Liver (tissue), 9 donors: ENCODE data around the gene SH3D21. TPM values are rescaled to one million over a fixed set of nuclear protein-coding genes. Genes with fewer than 3 reads are reported as not detected.

Source experiments
- DNase-seq: peaks from one replicate; pipeline ENCODE4 v3.0.0-alpha.2; 2017; ENCODE audit warnings: low spot score
- H3K27ac ChIP-seq, 2 donors: one replicate each; pipeline ENCODE4 v1.7.0; 2013; ENCODE audit warnings: inconsistent platforms in 2 of 2, low read length in 2 of 2, control low read depth in 1 of 2, low read depth in 1 of 2, mild to moderate bottlenecking in 1 of 2
- H3K27me3 ChIP-seq, 4 donors: one replicate each; pipeline versions ENCODE4 v1.6.1 to v1.7.0; 2013; ENCODE audit warnings: low read length in 3 of 4, inconsistent platforms in 1 of 4, mild to moderate bottlenecking in 1 of 4, moderate library complexity in 1 of 4; ENCODE audit not compliant: control insufficient read depth in 4 of 4, insufficient read depth in 4 of 4
- H3K36me3 ChIP-seq, 4 donors: one replicate each; pipeline versions ENCODE4 v1.6.1 to v1.7.0; 2013; ENCODE audit warnings: low read length in 3 of 4, mild to moderate bottlenecking in 3 of 4, low read depth in 1 of 4, moderate library complexity in 1 of 4; ENCODE audit not compliant: control insufficient read depth in 4 of 4, insufficient read depth in 3 of 4
- H3K4me1 ChIP-seq, 4 donors: one replicate each; pipeline versions ENCODE4 v1.6.1 to v1.7.0; 2013; ENCODE audit warnings: low read length in 3 of 4, mild to moderate bottlenecking in 3 of 4, moderate library complexity in 1 of 4; ENCODE audit not compliant: control insufficient read depth in 4 of 4, insufficient read depth in 4 of 4
- H3K4me3 ChIP-seq, 3 donors: one replicate each; pipeline versions ENCODE4 v1.6.1 to v1.7.0; 2013; ENCODE audit warnings: low read length in 3 of 3, control low read depth in 1 of 3, low read depth in 1 of 3, mild to moderate bottlenecking in 1 of 3
- H3K9ac ChIP-seq, 2 donors: one replicate each; pipeline ENCODE4 v1.7.0; 2013; ENCODE audit warnings: low read length in 2 of 2, mild to moderate bottlenecking in 2 of 2, moderate library complexity in 2 of 2, control low read depth in 1 of 2, low read depth in 1 of 2
- H3K9me3 ChIP-seq, 4 donors: one replicate each; pipeline versions ENCODE4 v1.6.1 to v1.7.0; 2013; ENCODE audit warnings: low read length in 3 of 4; ENCODE audit not compliant: control insufficient read depth in 4 of 4
- EGR1 ChIP-seq, 2 donors: IDR thresholded peaks; 2 replicates each; pipeline ENCODE4 v1.6.1; 2016 to 2018; ENCODE audit warnings: antibody characterized with exemption in 2 of 2, low read depth in 2 of 2
- FOXA1 ChIP-seq: IDR thresholded peaks from 2 replicates; pipeline ENCODE4 v1.6.1; 2016; ENCODE audit warnings: antibody characterized with exemption
- FOXA2 ChIP-seq: IDR thresholded peaks from 2 replicates; pipeline ENCODE4 v1.6.1; 2016; ENCODE audit warnings: antibody characterized with exemption
- HNF4A ChIP-seq, 2 donors: conservative IDR thresholded peaks; 2 replicates each; pipeline ENCODE4 v1.6.1; 2016; ENCODE audit warnings: antibody characterized with exemption in 2 of 2, mild to moderate bottlenecking in 2 of 2
- HNF4G ChIP-seq: IDR thresholded peaks from 2 replicates; pipeline ENCODE4 v1.6.1; 2016; ENCODE audit warnings: antibody characterized with exemption
- JUND ChIP-seq, 2 donors: IDR thresholded peaks; 2 replicates each; pipeline ENCODE4 v1.6.1; 2016; ENCODE audit warnings: antibody characterized with exemption in 2 of 2
- RAD21 ChIP-seq, 2 donors: IDR thresholded peaks; 2 replicates each; pipeline ENCODE4 v1.6.1; 2016; ENCODE audit warnings: antibody characterized with exemption in 2 of 2, mild to moderate bottlenecking in 2 of 2
- SP1 ChIP-seq: IDR thresholded peaks from 2 replicates; pipeline ENCODE4 v1.6.1; 2018; ENCODE audit warnings: antibody characterized with exemption, mild to moderate bottlenecking
- TAF1 ChIP-seq: conservative IDR thresholded peaks from 2 replicates; pipeline ENCODE4 v1.6.1; 2016; ENCODE audit warnings: antibody characterized with exemption, mild to moderate bottlenecking
- YY1 ChIP-seq: IDR thresholded peaks from 2 replicates; pipeline ENCODE4 v1.6.1; 2016; ENCODE audit warnings: antibody characterized with exemption, mild to moderate bottlenecking
- WGBS: extraction: QIAGEN DNeasy Blood & Tissue Kit; methylation state at CpG from one replicate; pipeline ENCODE4 v1.1.7; 2013; 5-methylcytosine and 5-hydroxymethylcytosine counted together
- polyA plus RNA-seq, 2 donors: library from polyadenylated mRNA; stranded (reverse) in 1 of 2; unstranded in 1 of 2; fragments of 200-250 nt in 1 of 2; fragments of >200 nt in 1 of 2; fragmentation: Nextera tagmentation in 1 of 2; extraction: Ambion mirVana in 1 of 2; gene quantifications; one replicate each; pipeline versions ENCODE4 v1.2.1 to v1.2.3, GENCODE V29; 2013 to 2015
- total RNA-seq, 2 donors: library from RNA; depleted of rRNA; stranded (reverse); fragments of >200 nt; gene quantifications; one replicate each; pipeline ENCODE4 v1.2.3, GENCODE V29; 2014
- TF ChIP-seq, protein P1 (sequence below): IDR thresholded peaks from 2 replicates; pipeline ENCODE4 v1.6.1; 2016; ENCODE audit warnings: antibody characterized with exemption
- TF ChIP-seq, protein P2 (sequence below): IDR thresholded peaks from 2 replicates; pipeline ENCODE4 v1.6.1; 2016; ENCODE audit warnings: antibody characterized with exemption, mild to moderate bottlenecking
- TF ChIP-seq, protein P3 (sequence below): IDR thresholded peaks from 2 replicates; pipeline ENCODE4 v1.6.1; 2016; ENCODE audit warnings: antibody characterized with exemption
- donor health status: healthy.
- donor health status: healthy.
- donor health status: healthy.
- donor health status: healthy.
- donor health status: healthy.

Gene SH3D21
- total and polyA plus RNA-seq, 4 donors: 0.29 to 1.0 (median 0.41) TPM

DNA sequence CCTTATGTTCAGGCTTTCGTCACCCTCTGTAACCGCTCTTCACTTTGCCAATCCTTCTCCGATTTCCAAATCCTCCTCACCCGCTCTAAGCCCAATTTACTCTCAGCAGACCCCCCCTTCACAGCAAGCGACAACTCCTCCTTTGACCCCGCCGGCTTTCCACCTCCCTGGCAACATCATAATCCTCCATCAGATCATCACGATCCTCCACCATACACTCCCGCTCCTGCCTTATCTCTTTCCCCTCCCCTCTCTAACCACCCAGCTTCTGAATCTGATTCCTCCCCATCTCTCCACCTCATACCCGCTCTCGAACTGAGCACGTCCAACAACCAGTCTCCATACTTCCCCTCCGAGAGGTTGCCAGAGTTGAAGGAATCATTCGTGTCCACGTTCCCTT, 24.8 kb downstream of the SH3D21 start:
- H3K9me3 ChIP-seq: no peaks in the 10 kb centered on the region
- no peak overlapping the region for H3K27ac ChIP-seq
- H3K9ac ChIP-seq: no peak overlapping the region
- H3K36me3 ChIP-seq: no peaks in the 10 kb centered on the region
- 93% methylated on average over 15 of the region's 15 CpGs for WGBS
- no peaks in the 10 kb centered on the region for H3K27me3 ChIP-seq
- H3K4me3 ChIP-seq: no peak overlapping the region
- no peak for TF ChIP-seq JUND (IDR thresholded peaks at IDR 0.05)
- TF ChIP-seq, protein P1, sequence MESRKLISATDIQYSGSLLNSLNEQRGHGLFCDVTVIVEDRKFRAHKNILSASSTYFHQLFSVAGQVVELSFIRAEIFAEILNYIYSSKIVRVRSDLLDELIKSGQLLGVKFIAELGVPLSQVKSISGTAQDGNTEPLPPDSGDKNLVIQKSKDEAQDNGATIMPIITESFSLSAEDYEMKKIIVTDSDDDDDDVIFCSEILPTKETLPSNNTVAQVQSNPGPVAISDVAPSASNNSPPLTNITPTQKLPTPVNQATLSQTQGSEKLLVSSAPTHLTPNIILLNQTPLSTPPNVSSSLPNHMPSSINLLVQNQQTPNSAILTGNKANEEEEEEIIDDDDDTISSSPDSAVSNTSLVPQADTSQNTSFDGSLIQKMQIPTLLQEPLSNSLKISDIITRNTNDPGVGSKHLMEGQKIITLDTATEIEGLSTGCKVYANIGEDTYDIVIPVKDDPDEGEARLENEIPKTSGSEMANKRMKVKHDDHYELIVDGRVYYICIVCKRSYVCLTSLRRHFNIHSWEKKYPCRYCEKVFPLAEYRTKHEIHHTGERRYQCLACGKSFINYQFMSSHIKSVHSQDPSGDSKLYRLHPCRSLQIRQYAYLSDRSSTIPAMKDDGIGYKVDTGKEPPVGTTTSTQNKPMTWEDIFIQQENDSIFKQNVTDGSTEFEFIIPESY: no peak
- TF ChIP-seq YY1: no peak
- TF ChIP-seq SP1: no peak
- TF ChIP-seq, protein P2, sequence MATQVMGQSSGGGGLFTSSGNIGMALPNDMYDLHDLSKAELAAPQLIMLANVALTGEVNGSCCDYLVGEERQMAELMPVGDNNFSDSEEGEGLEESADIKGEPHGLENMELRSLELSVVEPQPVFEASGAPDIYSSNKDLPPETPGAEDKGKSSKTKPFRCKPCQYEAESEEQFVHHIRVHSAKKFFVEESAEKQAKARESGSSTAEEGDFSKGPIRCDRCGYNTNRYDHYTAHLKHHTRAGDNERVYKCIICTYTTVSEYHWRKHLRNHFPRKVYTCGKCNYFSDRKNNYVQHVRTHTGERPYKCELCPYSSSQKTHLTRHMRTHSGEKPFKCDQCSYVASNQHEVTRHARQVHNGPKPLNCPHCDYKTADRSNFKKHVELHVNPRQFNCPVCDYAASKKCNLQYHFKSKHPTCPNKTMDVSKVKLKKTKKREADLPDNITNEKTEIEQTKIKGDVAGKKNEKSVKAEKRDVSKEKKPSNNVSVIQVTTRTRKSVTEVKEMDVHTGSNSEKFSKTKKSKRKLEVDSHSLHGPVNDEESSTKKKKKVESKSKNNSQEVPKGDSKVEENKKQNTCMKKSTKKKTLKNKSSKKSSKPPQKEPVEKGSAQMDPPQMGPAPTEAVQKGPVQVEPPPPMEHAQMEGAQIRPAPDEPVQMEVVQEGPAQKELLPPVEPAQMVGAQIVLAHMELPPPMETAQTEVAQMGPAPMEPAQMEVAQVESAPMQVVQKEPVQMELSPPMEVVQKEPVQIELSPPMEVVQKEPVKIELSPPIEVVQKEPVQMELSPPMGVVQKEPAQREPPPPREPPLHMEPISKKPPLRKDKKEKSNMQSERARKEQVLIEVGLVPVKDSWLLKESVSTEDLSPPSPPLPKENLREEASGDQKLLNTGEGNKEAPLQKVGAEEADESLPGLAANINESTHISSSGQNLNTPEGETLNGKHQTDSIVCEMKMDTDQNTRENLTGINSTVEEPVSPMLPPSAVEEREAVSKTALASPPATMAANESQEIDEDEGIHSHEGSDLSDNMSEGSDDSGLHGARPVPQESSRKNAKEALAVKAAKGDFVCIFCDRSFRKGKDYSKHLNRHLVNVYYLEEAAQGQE: no peak
- TF ChIP-seq RAD21 (IDR thresholded peaks at IDR 0.05): no peak
- no peak for TF ChIP-seq HNF4G
- no peak for TF ChIP-seq TAF1
- no peak for DNase-seq
- no peaks in the 10 kb centered on the region for H3K4me1 ChIP-seq

DNA sequence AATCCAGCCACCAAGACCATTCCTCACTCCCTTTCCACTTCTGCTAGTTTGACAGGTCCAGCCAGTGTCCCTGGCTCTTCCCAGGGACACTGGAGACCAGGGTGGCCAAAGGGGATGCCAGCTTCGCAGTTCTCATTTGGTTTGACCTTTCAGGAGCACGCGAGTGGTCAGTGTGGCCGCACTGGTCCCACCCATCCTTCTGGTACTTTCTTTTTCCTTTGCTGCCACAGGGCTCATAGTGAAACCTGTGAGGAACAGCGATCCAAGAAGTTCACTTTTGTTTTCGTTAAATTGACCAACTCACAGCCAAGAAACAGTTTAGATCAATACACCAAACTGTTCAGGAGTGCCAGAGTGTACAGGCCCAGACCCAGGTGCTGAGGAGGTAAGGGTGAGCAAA, 31.7 kb downstream of the SH3D21 start:
- TF ChIP-seq HNF4G (no peak), EGR1 (IDR thresholded peaks at IDR 0.05; ENCODE audit: low read depth in 2 of 2) (no peak), FOXA1 (no peak), SP1 (no peak), JUND (IDR thresholded peaks at IDR 0.05) (no peak), TAF1 (no peak), FOXA2 (no peak), HNF4A (conservative IDR thresholded peaks at IDR 0.05) (no peak)
- TF ChIP-seq, protein P1: no peak
- TF ChIP-seq, protein P3, sequence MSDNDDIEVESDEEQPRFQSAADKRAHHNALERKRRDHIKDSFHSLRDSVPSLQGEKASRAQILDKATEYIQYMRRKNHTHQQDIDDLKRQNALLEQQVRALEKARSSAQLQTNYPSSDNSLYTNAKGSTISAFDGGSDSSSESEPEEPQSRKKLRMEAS: no peak
- peaks cover 0 to 24% (median 5%) of the 10 kb centered on the region in 4 donors for H3K36me3 ChIP-seq
- H3K9ac ChIP-seq: no peak overlapping the region
- WGBS: 66% methylated on average over 6 of the region's 6 CpGs
- H3K27me3 ChIP-seq: no peaks in the 10 kb centered on the region
- no peak overlapping the region for H3K27ac ChIP-seq
- H3K4me3 ChIP-seq: no peak overlapping the region
- no peaks in the 10 kb centered on the region for H3K9me3 ChIP-seq
- DNase-seq: no peak
- H3K4me1 ChIP-seq: peaks cover 0 to 2% (median under 1%) of the 10 kb centered on the region in 4 donors
